Fibroblast of skin of left quadriceps (primary cell): ENCODE measurements around the gene MIPOL1.
A peak's percentile ranks its signal among the peaks of the same experiment; 100 is the strongest.

Source experiments
- DNase-seq, 2 experiments: peaks; one replicate each; pipeline ENCODE4 v3.0.0-alpha.2; 2013; ENCODE audit warnings: low read depth in 2 of 2

The MIPOL1 gene

GRCh38 chr14:37464192-37464858 lies 266.6 kb downstream of the MIPOL1 start:
- DNase-seq: no peak

GRCh38 chr14:37466003-37466622 lies 268.4 kb downstream of the MIPOL1 start:
- DNase-seq: no peak

GRCh38 chr14:37466623-37467088 lies 268.9 kb downstream of the MIPOL1 start:
- DNase-seq: no peak

GRCh38 chr14:37469650-37470049 lies 271.9 kb downstream of the MIPOL1 start:
- no peak for DNase-seq

- DNase-seq: no peak
These were observed 272.5 kb downstream of the MIPOL1 start for GRCh38 chr14:37470251-37470650.

GRCh38 chr14:37472906-37473305 lies 275.2 kb downstream of the MIPOL1 start:
- DNase-seq: no peak

GRCh38 chr14:37474191-37474590 lies 276.5 kb downstream of the MIPOL1 start:
- no peak for DNase-seq

GRCh38 chr14:37480446-37481290 lies 282.9 kb downstream of the MIPOL1 start:
- DNase-seq: peak; percentile 14 to 15

GRCh38 chr14:37482428-37482827 lies 284.7 kb downstream of the MIPOL1 start:
- no peak for DNase-seq

GRCh38 chr14:37483672-37484071 lies 285.9 kb downstream of the MIPOL1 start:
- DNase-seq: no peak

GRCh38 chr14:37490607-37491006 lies 292.9 kb downstream of the MIPOL1 start:
- DNase-seq: no peak

- DNase-seq: no peak
These were observed 293.3 kb downstream of the MIPOL1 start for GRCh38 chr14:37491076-37491475.

- no peak for DNase-seq
These were observed 295.9 kb downstream of the MIPOL1 start for GRCh38 chr14:37493606-37494005.

- DNase-seq: no peak
These were observed 299.7 kb downstream of the MIPOL1 start for GRCh38 chr14:37497422-37497821.

- no peak for DNase-seq
These were observed 304.1 kb downstream of the MIPOL1 start for GRCh38 chr14:37501877-37502276.

GRCh38 chr14:37508503-37508902 lies 310.8 kb downstream of the MIPOL1 start:
- no peak for DNase-seq

- no peak for DNase-seq
These were observed 314.4 kb downstream of the MIPOL1 start for GRCh38 chr14:37512173-37512572.

GRCh38 chr14:37515771-37516170 lies 318.0 kb downstream of the MIPOL1 start:
- DNase-seq: no peak

- DNase-seq: no peak
These were observed 329.3 kb downstream of the MIPOL1 start for GRCh38 chr14:37526994-37527393.

- no peak for DNase-seq
These were observed 342.3 kb downstream of the MIPOL1 start for GRCh38 chr14:37539992-37540391.

GRCh38 chr14:37544407-37544806 lies 346.7 kb downstream of the MIPOL1 start:
- no peak for DNase-seq

- DNase-seq: no peak
These were observed 347.4 kb downstream of the MIPOL1 start for GRCh38 chr14:37545174-37545573.
